Measurements from ENCODE around the gene GALNT13.

GALNT13 gene

GRCh38 chr2:154428022-154428421, 556.3 kb downstream of the GALNT13 start:
- Histone ChIP-seq H3K36me3 (replicated peaks; ENCODE audit: insufficient read depth, low read length) (no peaks in the 10 kb centered on the region), H3K9ac (ENCODE audit: low read length) (no peak overlapping the region), H2AFZ (ENCODE audit: low read length) (no peak overlapping the region), H3F3A (ENCODE audit: insufficient read depth, low read length) (no peaks in the 10 kb centered on the region), H3K4me3 (ENCODE audit: low read length) (no peak overlapping the region), H3K27ac (ENCODE audit: low read length) (no peak overlapping the region), H3K4me2 (ENCODE audit: low read depth, low read length) (no peak overlapping the region), H3K4me1 (ENCODE audit: low read length) (no peaks in the 10 kb centered on the region), H3K27me3 (replicated peaks; ENCODE audit: insufficient read depth, low read length) (no peaks in the 10 kb centered on the region), H3K9me2 (replicated peaks; ENCODE audit: insufficient read depth, low read length) (no peaks in the 10 kb centered on the region), H3K9me3 (replicated peaks; ENCODE audit: insufficient read depth, low read length) (no peaks in the 10 kb centered on the region), H4K20me1 (ENCODE audit: insufficient read depth, low read length) (no peaks in the 10 kb centered on the region), H3K79me2 (ENCODE audit: low read length) (no peaks in the 10 kb centered on the region)
- no peak for TF ChIP-seq EZH2 (optimal IDR thresholded peaks at IDR 0.05; ENCODE audit: low read depth, low read length)
- no peak for TF ChIP-seq EZH2phosphoT487 (IDR thresholded peaks at IDR 0.05; ENCODE audit: low read length)
- no peak for TF ChIP-seq CTCF (IDR thresholded peaks at IDR 0.05; ENCODE audit: low read length)
- DNase-seq = no peak

GRCh38 chr2:154433010-154433409, 561.3 kb downstream of the GALNT13 start:
- Histone ChIP-seq H3K9me2 (replicated peaks; ENCODE audit: insufficient read depth, low read length) (no peaks in the 10 kb centered on the region), H3K4me2 (ENCODE audit: low read depth, low read length) (no peak overlapping the region), H3K9ac (ENCODE audit: low read length) (no peak overlapping the region), H3K36me3 (replicated peaks; ENCODE audit: insufficient read depth, low read length) (no peaks in the 10 kb centered on the region), H2AFZ (ENCODE audit: low read length) (no peak overlapping the region), H4K20me1 (ENCODE audit: insufficient read depth, low read length) (no peaks in the 10 kb centered on the region), H3K9me3 (replicated peaks; ENCODE audit: insufficient read depth, low read length) (no peaks in the 10 kb centered on the region), H3K79me2 (ENCODE audit: low read length) (no peaks in the 10 kb centered on the region), H3K4me1 (ENCODE audit: low read length) (no peaks in the 10 kb centered on the region), H3F3A (ENCODE audit: insufficient read depth, low read length) (no peaks in the 10 kb centered on the region), H3K27ac (ENCODE audit: low read length) (no peak overlapping the region), H3K4me3 (ENCODE audit: low read length) (no peak overlapping the region), H3K27me3 (replicated peaks; ENCODE audit: insufficient read depth, low read length) (no peaks in the 10 kb centered on the region)
- no peak for TF ChIP-seq EZH2 (optimal IDR thresholded peaks at IDR 0.05; ENCODE audit: low read depth, low read length)
- TF ChIP-seq CTCF (IDR thresholded peaks at IDR 0.05; ENCODE audit: low read length) = no peak
- TF ChIP-seq EZH2phosphoT487 (IDR thresholded peaks at IDR 0.05; ENCODE audit: low read length) = no peak
- DNase-seq = no peak

DNA sequence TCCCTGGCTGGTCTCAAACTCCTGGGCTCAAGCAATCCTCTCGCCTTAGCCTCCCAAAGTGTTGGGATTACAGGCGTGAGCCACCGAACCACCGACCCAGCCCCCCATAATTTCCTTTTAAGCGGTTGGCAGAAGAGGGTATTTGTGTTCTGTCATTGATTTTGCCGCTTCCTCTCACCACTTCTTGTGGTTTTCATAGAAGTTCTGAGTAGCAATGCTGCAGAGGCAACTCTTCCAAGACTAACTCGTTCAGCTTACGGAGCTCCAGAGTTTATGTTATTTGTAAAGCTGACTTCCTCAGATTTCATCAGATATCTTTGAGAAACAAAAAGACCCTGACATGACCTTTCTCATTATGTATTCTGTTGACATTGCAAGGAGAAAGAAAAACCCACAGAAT, 565.4 kb downstream of the GALNT13 start:
- Histone ChIP-seq H2AFZ (ENCODE audit: low read length) (no peak overlapping the region), H3F3A (ENCODE audit: insufficient read depth, low read length) (no peaks in the 10 kb centered on the region), H4K20me1 (ENCODE audit: insufficient read depth, low read length) (no peaks in the 10 kb centered on the region), H3K4me2 (ENCODE audit: low read depth, low read length) (no peak overlapping the region), H3K27ac (ENCODE audit: low read length) (no peak overlapping the region), H3K79me2 (ENCODE audit: low read length) (no peaks in the 10 kb centered on the region), H3K9me3 (replicated peaks; ENCODE audit: insufficient read depth, low read length) (no peaks in the 10 kb centered on the region), H3K9ac (ENCODE audit: low read length) (no peak overlapping the region), H3K4me1 (ENCODE audit: low read length) (no peaks in the 10 kb centered on the region), H3K4me3 (ENCODE audit: low read length) (no peak overlapping the region), H3K27me3 (replicated peaks; ENCODE audit: insufficient read depth, low read length) (no peaks in the 10 kb centered on the region), H3K9me2 (replicated peaks; ENCODE audit: insufficient read depth, low read length) (no peaks in the 10 kb centered on the region), H3K36me3 (replicated peaks; ENCODE audit: insufficient read depth, low read length) (no peaks in the 10 kb centered on the region)
- no peak for TF ChIP-seq EZH2phosphoT487 (IDR thresholded peaks at IDR 0.05; ENCODE audit: low read length)
- no peak for TF ChIP-seq EZH2 (optimal IDR thresholded peaks at IDR 0.05; ENCODE audit: low read depth, low read length)
- TF ChIP-seq CTCF (IDR thresholded peaks at IDR 0.05; ENCODE audit: low read length) = no peak
- no peak for DNase-seq

All from MM.1S (cell line).